Upper lobe of left lung (tissue), 6 donors: Measurements from ENCODE around the gene MYOZ1. TPM values are rescaled to one million over a fixed set of nuclear protein-coding genes. Genes with fewer than 3 reads are reported as not detected.
A peak's percentile ranks its signal among the peaks of the same experiment; 100 is the strongest.
"Not testable (repeated sequence)": the region's sequence is repeated elsewhere in the genome, so short reads cannot be mapped to it uniquely, and the experiment has no call there.

Experiments
- ATAC-seq, 2 donors: fragments of 200-7000 bp; cut with Tn5 transposase; one replicate each; pipeline ENCODE4 v1.9.1; 2022; ENCODE audit warnings: mild to moderate bottlenecking in 2 of 2, moderate library complexity in 2 of 2; ENCODE audit not compliant: low FRiP score in 2 of 2
- DNase-seq, 2 donors: peaks; one replicate each; pipeline ENCODE4 v3.0.0-alpha.2; 2019 to 2020
- H3K27ac ChIP-seq, 4 donors: fragments of 200-600 bp; sonication (generic); one replicate each; pipeline ENCODE4 v1.5.1; 2016 to 2019
- H3K27me3 ChIP-seq, 4 donors: fragments of 200-600 bp; sonication (generic); one replicate each; pipeline ENCODE4 v1.5.1; 2017 to 2019
- H3K36me3 ChIP-seq, 4 donors: fragments of 200-600 bp; sonication (generic); one replicate each; pipeline ENCODE4 v1.5.1; 2016 to 2019
- H3K4me1 ChIP-seq, 4 donors: fragments of 200-600 bp; sonication (generic); one replicate each; pipeline ENCODE4 v1.5.1; 2018 to 2019
- H3K4me3 ChIP-seq, 4 donors: fragments of 200-600 bp; sonication (generic); one replicate each; pipeline ENCODE4 v1.5.1; 2017 to 2019; ENCODE audit warnings: mild to moderate bottlenecking in 2 of 4, moderate library complexity in 1 of 4
- H3K9me3 ChIP-seq, 4 donors: fragments of 200-600 bp; sonication (generic); one replicate each; pipeline ENCODE4 v1.5.1; 2018 to 2019
- EP300 ChIP-seq, 4 donors: sonication (generic); formaldehyde crosslinking; IDR thresholded peaks; one replicate each; pipeline ENCODE4 v1.5.1; 2017; ENCODE audit warnings: antibody characterized with exemption in 4 of 4, control low read depth in 2 of 4
- POLR2A ChIP-seq, 4 donors: fragments of 450-650 bp; IDR thresholded peaks; one replicate each; pipeline ENCODE4 v1.5.1; 2016 to 2017; ENCODE audit warnings: antibody characterized with exemption in 4 of 4, mild to moderate bottlenecking in 2 of 4
- POLR2AphosphoS5 ChIP-seq, 2 donors: sonication (generic); formaldehyde crosslinking; IDR thresholded peaks; one replicate each; pipeline ENCODE4 v1.5.1; 2017; ENCODE audit warnings: antibody characterized with exemption in 2 of 2
- WGBS, 2 donors: methylation state at CpG; one replicate each; pipeline ENCODE4 v1.1.5; 2017 to 2018; 5-methylcytosine and 5-hydroxymethylcytosine counted together
- total RNA-seq, 6 donors: library from RNA; depleted of rRNA in 4 of 6; stranded (reverse); fragments of >200 nt in 4 of 6; gene quantifications; one replicate each; pipeline versions ENCODE4 v1.1.0 to v1.2.1, GENCODE V29; 2016 to 2021
- TF ChIP-seq, protein P1 (sequence below), 6 experiments: fragments of 450-650 bp in 4 of 6; fragments of 200-600 bp in 2 of 6; sonication (generic) in 2 of 6; IDR thresholded peaks; one replicate each; pipeline ENCODE4 v1.5.1; 2016 to 2019; ENCODE audit warnings: antibody characterized with exemption in 6 of 6
- donor health status: DM: no; HTN: no; CAD: no; lungs with moderate emphysema.
- donor health status: DM: no; HTN: yes; CAD: no; lungs with severe emphysema.

The MYOZ1 gene
- total RNA-seq, 6 donors from 2014 or later: 0.46 to 3.5 (median 2.6) TPM; not detected in 3

DNA sequence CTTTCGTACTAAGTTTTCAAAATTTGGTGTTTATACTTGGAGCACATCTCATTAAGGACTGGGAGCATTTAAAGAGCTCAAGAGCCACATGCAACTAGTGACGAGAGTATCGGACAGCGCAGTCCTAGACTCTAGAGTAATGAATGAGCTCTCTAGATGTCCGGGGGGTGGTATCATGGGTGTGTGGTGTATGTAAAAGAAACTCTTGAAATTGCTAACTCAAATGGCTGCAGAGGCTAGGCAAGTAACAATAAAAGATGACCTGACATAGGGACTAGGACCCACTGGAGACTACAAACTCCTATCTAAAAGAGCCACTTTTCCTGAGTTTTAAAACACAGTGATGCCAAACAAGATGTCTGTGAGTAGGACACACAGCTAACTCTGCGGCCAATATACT, 14.0 kb downstream of the MYOZ1 start:
- Histone ChIP-seq H3K4me3 (no peak overlapping the region), H3K4me1 (peaks cover 9 to 16% (median 14%) of the 10 kb centered on the region in 4 donors), H3K36me3 (no peaks in the 10 kb centered on the region), H3K27ac (no peak overlapping the region), H3K27me3 (no peaks in the 10 kb centered on the region), H3K9me3 (no peaks in the 10 kb centered on the region)
- ATAC-seq (no peak), DNase-seq (no peak)
- WGBS, 2 donors: 95% methylated on average over 6 of the region's 6 CpGs
- TF ChIP-seq POLR2AphosphoS5 (IDR thresholded peaks at IDR 0.05): no peak
- TF ChIP-seq POLR2A (IDR thresholded peaks at IDR 0.05): no peak
- TF ChIP-seq, protein P1, sequence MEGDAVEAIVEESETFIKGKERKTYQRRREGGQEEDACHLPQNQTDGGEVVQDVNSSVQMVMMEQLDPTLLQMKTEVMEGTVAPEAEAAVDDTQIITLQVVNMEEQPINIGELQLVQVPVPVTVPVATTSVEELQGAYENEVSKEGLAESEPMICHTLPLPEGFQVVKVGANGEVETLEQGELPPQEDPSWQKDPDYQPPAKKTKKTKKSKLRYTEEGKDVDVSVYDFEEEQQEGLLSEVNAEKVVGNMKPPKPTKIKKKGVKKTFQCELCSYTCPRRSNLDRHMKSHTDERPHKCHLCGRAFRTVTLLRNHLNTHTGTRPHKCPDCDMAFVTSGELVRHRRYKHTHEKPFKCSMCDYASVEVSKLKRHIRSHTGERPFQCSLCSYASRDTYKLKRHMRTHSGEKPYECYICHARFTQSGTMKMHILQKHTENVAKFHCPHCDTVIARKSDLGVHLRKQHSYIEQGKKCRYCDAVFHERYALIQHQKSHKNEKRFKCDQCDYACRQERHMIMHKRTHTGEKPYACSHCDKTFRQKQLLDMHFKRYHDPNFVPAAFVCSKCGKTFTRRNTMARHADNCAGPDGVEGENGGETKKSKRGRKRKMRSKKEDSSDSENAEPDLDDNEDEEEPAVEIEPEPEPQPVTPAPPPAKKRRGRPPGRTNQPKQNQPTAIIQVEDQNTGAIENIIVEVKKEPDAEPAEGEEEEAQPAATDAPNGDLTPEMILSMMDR (IDR thresholded peaks at IDR 0.05): no peak
- TF ChIP-seq EP300 (IDR thresholded peaks at IDR 0.05): no peak

DNA sequence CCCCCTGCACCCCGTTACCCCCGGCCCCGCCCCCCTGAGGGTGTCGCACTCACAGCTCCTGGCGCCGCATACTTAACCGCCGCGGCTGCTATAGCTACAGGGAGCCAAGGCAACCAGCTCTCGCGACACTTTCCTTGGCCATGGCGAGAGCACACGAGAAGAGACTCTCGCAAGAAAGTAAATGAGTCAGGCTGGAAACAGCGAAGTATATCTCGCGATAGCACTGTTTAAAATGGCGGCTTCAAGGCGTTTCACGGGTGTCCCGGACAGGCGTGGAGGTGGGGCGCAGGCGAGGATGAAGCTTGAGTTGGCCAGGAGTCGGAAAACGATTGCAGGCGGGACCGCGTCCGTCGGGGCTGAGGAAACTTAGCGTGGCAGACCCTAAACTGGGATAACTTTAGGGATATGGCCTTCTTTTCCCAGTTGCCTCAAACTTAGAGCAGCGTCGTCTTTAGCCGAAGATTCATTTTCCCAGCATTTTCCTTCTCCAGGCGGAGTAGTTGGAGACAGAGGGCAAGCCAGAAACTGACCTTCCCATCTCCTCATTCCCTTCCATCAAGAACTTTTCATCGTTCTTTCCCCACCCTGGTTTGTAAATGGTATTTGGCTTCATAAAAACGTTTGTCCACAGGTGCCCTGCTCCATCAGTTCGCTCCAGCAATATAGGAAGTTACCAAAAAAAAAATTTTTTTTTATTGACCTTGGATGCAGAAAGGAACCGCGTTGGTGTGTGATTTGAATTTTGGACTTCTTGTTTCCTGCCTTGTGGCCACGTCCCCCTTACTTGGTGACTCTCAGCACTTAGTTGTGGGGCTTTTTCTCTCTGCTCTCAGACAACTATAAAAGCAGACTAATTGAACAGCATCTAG, 15.2 kb downstream of the MYOZ1 start:
- peak in 2 of 4 donors; percentile 53 to 72 for TF ChIP-seq POLR2A (IDR thresholded peaks at IDR 0.05)
- TF ChIP-seq POLR2AphosphoS5 (IDR thresholded peaks at IDR 0.05): peak; percentile 58 to 71
- TF ChIP-seq EP300 (IDR thresholded peaks at IDR 0.05): no peak
- TF ChIP-seq, protein P1 (IDR thresholded peaks at IDR 0.05): no peak
- Histone ChIP-seq H3K9me3 (no peaks in the 10 kb centered on the region), H3K27me3 (no peaks in the 10 kb centered on the region), H3K36me3 (no peaks in the 10 kb centered on the region), H3K4me1 (peaks cover 9 to 16% (median 14%) of the 10 kb centered on the region in 4 donors), H3K4me3 (peak overlapping the region; percentile 62 to 98 (median 90)), H3K27ac (peak overlapping the region; percentile 85 to 90 (median 87))
- ATAC-seq (peak; percentile 96 to 98), DNase-seq (peak in 1 of 2 donors; percentile 98)
- WGBS, 2 donors: 3% methylated on average over 31 to 42 of the region's 42 CpGs

DNA sequence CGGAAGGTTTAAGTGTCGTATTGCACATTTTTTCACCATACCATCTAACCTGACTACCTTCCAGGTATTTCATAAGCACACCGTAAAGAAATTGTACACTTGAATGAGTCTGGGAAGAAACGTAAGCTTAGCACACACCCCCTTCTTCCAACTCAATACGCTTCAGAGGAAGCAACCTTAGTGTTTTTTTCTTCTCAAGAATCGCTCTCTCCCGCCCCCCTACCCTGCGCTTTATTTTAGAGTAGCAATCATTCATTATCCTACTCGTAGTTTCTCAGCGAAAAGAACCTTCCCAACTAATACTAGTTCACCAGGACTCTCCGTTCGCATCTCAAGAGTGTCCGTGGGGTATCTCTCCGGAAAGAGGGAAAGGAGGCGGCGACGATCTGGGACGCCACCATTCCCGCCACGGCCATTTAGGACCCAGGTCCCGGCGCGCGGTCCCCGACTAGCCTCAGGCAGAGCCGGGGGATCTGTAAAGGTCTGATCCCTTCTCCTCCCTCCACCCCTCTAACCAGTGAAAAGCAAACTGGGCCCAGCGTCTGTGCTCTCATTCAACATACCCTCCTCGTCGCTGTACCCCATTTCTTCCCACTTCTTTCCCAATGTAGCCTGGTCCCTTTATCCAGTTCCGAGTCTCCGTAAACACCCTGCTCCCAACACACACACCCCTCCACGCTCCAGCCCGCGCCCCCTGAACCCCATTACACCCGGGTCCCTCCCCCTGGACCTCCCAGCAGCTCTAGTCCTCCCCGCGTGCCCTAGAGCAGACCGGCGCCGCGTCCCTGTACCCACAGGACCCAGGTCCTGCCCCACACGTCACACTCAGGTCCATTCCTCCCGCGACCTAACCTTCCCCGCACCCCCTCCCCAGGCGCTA, 16.0 kb downstream of the MYOZ1 start:
- DNase-seq (peak in 1 of 2 donors; percentile 91), ATAC-seq (peak; percentile 34 to 66)
- Histone ChIP-seq H3K4me3 (peak overlapping the region; percentile 62 to 98 (median 90)), H3K4me1 (peaks cover 9 to 16% (median 14%) of the 10 kb centered on the region in 4 donors), H3K9me3 (no peaks in the 10 kb centered on the region), H3K27me3 (no peaks in the 10 kb centered on the region), H3K36me3 (no peaks in the 10 kb centered on the region), H3K27ac (peak overlapping the region; percentile 85 to 90 (median 87))
- no peak for TF ChIP-seq POLR2AphosphoS5 (IDR thresholded peaks at IDR 0.05)
- TF ChIP-seq, protein P1 (IDR thresholded peaks at IDR 0.05): no peak
- no peak for TF ChIP-seq EP300 (IDR thresholded peaks at IDR 0.05)
- no peak for TF ChIP-seq POLR2A (IDR thresholded peaks at IDR 0.05)
- 0 to 1% methylated on average over 38 to 46 of the region's 46 CpGs for WGBS, 2 donors

DNA sequence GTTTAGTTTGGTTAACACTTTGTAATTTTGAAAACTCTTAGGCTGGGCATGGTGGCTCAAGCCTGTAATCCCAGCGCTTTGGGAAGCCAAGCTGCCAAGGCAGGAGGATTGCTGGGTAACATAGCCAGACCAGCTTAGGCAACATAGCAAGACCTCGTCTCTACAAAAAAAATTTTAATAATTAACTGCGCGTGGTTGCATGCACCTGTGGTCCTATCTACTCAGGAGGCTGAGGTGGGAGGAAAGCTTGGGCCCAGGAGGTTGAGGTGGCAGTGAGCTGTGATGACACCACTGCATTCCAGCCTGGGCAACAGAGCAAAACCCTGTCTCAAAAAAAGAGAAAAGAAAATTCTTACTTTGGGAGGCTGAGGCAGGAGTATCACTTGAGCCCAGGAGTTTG, 18.2 kb downstream of the MYOZ1 start:
- no peaks in the 10 kb centered on the region for H3K27me3 ChIP-seq
- H3K9me3 ChIP-seq: no peaks in the 10 kb centered on the region
- DNase-seq: no peak
- H3K4me1 ChIP-seq: peaks cover 9 to 16% (median 14%) of the 10 kb centered on the region in 4 donors
- TF ChIP-seq, protein P1 (IDR thresholded peaks at IDR 0.05): no peak
- no peak for TF ChIP-seq POLR2A (IDR thresholded peaks at IDR 0.05)
- no peak for TF ChIP-seq EP300 (IDR thresholded peaks at IDR 0.05)
- TF ChIP-seq POLR2AphosphoS5 (IDR thresholded peaks at IDR 0.05): no peak
- H3K4me3 ChIP-seq: no peak overlapping the region
- 85 to 95% methylated on average over 4 of the region's 4 CpGs for WGBS, 2 donors
- no peak for ATAC-seq
- H3K27ac ChIP-seq: no peak overlapping the region
- no peaks in the 10 kb centered on the region for H3K36me3 ChIP-seq

DNA sequence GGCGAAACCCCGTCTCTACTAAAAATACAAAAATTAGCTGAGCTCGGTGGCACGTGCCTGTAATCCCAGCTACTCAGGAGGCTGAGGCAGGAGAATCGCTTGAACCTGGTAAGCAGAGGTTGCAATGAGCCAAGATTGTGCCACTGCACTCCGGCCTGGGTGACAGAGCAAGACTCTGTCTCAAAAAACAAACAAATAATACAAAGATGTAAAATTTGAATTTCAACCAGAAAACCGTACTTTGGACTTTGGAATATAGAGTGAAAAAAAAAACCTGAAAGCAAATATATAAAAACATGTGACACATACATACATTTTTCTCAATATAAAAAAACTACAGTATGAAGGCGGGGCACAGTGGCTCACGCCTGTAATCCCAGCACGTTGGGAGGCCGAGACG, 20.3 kb downstream of the MYOZ1 start:
- not testable (repeated sequence) for ATAC-seq, DNase-seq, H3K27me3 ChIP-seq, H3K4me3 ChIP-seq, H3K4me1 ChIP-seq, H3K27ac ChIP-seq, H3K36me3 ChIP-seq, H3K9me3 ChIP-seq
- 96 to 97% methylated on average over 12 of the region's 12 CpGs for WGBS, 2 donors

DNA sequence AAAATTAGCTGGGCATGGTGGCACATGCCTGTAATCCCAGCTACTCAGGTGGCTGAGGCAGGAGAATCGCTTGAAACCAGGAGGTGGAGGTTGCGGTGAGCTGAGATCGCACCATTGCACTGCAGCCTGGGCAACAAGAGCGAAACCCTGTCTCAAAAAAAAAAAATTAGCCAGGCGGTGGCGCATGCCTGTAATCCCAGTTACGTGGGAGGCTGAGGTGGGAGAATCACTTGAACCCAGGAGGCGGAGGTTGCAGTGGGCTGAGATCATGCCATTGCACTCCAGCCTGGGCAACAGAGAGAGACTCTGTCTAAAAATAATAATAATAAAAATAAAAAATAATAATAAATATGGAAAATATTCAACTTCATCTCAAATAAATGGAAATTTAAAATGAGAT, 24.1 kb downstream of the MYOZ1 start:
- H3K4me3 ChIP-seq, H3K27me3 ChIP-seq, H3K9me3 ChIP-seq, DNase-seq, ATAC-seq, H3K27ac ChIP-seq, H3K4me1 ChIP-seq, H3K36me3 ChIP-seq: not testable (repeated sequence)
- WGBS, 2 donors: 93 to 97% methylated on average over 8 of the region's 8 CpGs
